HG02981 (cell line): ENCODE results near the gene KRTAP10-5.
"Not testable (repeated sequence)": the region's sequence is repeated elsewhere in the genome, so short reads cannot be mapped to it uniquely, and the experiment has no call there.

Experiments used
- ATAC-seq: cut with Tn5 transposase; IDR thresholded peaks from one replicate; pipeline ENCODE4 v1.9.1; 2021; ENCODE audit warnings: mild to moderate bottlenecking, moderate library complexity; ENCODE audit not compliant: unreplicated experiment

The KRTAP10-5 gene

GRCh38 chr21:44611551-44611950 is 31.1 kb upstream of the KRTAP10-5 start:
- ATAC-seq: no peak

- not testable (repeated sequence) for ATAC-seq
Measured at GRCh38 chr21:44610157-44610843, 29.9 kb upstream of the KRTAP10-5 start.

GRCh38 chr21:44609193-44609592 is 28.8 kb upstream of the KRTAP10-5 start:
- no peak for ATAC-seq

- ATAC-seq: no peak
Measured at GRCh38 chr21:44606495-44606894, 26.1 kb upstream of the KRTAP10-5 start.

GRCh38 chr21:44603911-44604310 is 23.5 kb upstream of the KRTAP10-5 start:
- no peak for ATAC-seq

- no peak for ATAC-seq
Measured at GRCh38 chr21:44603109-44603875, 22.9 kb upstream of the KRTAP10-5 start.

GRCh38 chr21:44602463-44602850 is 22.1 kb upstream of the KRTAP10-5 start:
- ATAC-seq: no peak

- no peak for ATAC-seq
Measured at GRCh38 chr21:44601596-44602462, 21.4 kb upstream of the KRTAP10-5 start.

GRCh38 chr21:44601091-44601490 is 20.7 kb upstream of the KRTAP10-5 start:
- not testable (repeated sequence) for ATAC-seq

- not testable (repeated sequence) for ATAC-seq
Measured at GRCh38 chr21:44600118-44600978, 19.9 kb upstream of the KRTAP10-5 start, which contains the start of gene KRTAP10-7. TSS of gene KRTAP10-7 (plus strand) at chr21:44600597. CDS start at chr21:44600622, 25 bp downstream.

- ATAC-seq: no peak
Measured at GRCh38 chr21:44599264-44600029, 19.0 kb upstream of the KRTAP10-5 start.

GRCh38 chr21:44598061-44598460 is 17.7 kb upstream of the KRTAP10-5 start:
- no peak for ATAC-seq

- no peak for ATAC-seq
Measured at GRCh38 chr21:44596068-44596725, 15.8 kb upstream of the KRTAP10-5 start.

- no peak for ATAC-seq
Measured at GRCh38 chr21:44595524-44595923, 15.1 kb upstream of the KRTAP10-5 start.

- ATAC-seq: no peak
Measured at GRCh38 chr21:44594406-44594916, 14.1 kb upstream of the KRTAP10-5 start.

GRCh38 chr21:44593598-44594405 is 13.4 kb upstream of the KRTAP10-5 start:
- ATAC-seq: no peak

GRCh38 chr21:44592446-44593311 is 12.3 kb upstream of the KRTAP10-5 start, which contains the start of gene KRTAP10-6:
TSS of gene KRTAP10-6 (minus strand) at chr21:44592505. CDS start at chr21:44592484, 21 bp downstream.
- no peak for ATAC-seq
